ENCODE measurements around the gene PC.

The PC gene

GRCh38 chr11:66858186-66858938, 99.8 kb downstream of the PC start:
- no peak for DNase-seq
- H3K27ac ChIP-seq (ENCODE audit: insufficient read depth, low read length, poor library complexity, severe bottlenecking) = no peak overlapping the region
- peaks cover 6% of the 10 kb centered on the region for H3K4me1 ChIP-seq (ENCODE audit: control insufficient read depth, insufficient read depth, low read length, poor library complexity, severe bottlenecking)
- H3K27me3 ChIP-seq (replicated peaks; ENCODE audit: control insufficient read depth, insufficient read depth, low read length, poor library complexity, severe bottlenecking) = no peaks in the 10 kb centered on the region
- H3K4me3 ChIP-seq (ENCODE audit: insufficient read depth, low read depth, low read length, poor library complexity, severe bottlenecking) = no peak overlapping the region
- H3K36me3 ChIP-seq (ENCODE audit: control insufficient read depth, insufficient read depth, low read length) = no peaks in the 10 kb centered on the region
- no peaks in the 10 kb centered on the region for H3K9me3 ChIP-seq (ENCODE audit: control insufficient read depth, low read length)

GRCh38 chr11:66857927-66858185, 100.3 kb downstream of the PC start:
- Histone ChIP-seq H3K36me3 (ENCODE audit: control insufficient read depth, insufficient read depth, low read length) (no peaks in the 10 kb centered on the region), H3K9me3 (ENCODE audit: control insufficient read depth, low read length) (no peaks in the 10 kb centered on the region), H3K27ac (ENCODE audit: insufficient read depth, low read length, poor library complexity, severe bottlenecking) (no peak overlapping the region), H3K4me3 (ENCODE audit: insufficient read depth, low read depth, low read length, poor library complexity, severe bottlenecking) (no peak overlapping the region), H3K27me3 (replicated peaks; ENCODE audit: control insufficient read depth, insufficient read depth, low read length, poor library complexity, severe bottlenecking) (no peaks in the 10 kb centered on the region), H3K4me1 (ENCODE audit: control insufficient read depth, insufficient read depth, low read length, poor library complexity, severe bottlenecking) (peaks cover 6% of the 10 kb centered on the region)
- DNase-seq = no peak

GRCh38 chr11:66857234-66857926, 100.8 kb downstream of the PC start:
- Histone ChIP-seq H3K27ac (ENCODE audit: insufficient read depth, low read length, poor library complexity, severe bottlenecking) (no peak overlapping the region), H3K36me3 (ENCODE audit: control insufficient read depth, insufficient read depth, low read length) (no peaks in the 10 kb centered on the region)
- no peak for DNase-seq

GRCh38 chr11:66856496-66857233, 101.5 kb downstream of the PC start, which contains the start of gene LRFN4:
TSS of gene LRFN4 (plus strand) at chr11:66857064. CDS start at chr11:66857745, 681 bp downstream.
- Histone ChIP-seq H3K4me1 (ENCODE audit: control insufficient read depth, insufficient read depth, low read length, poor library complexity, severe bottlenecking) (peaks cover 10% of the 10 kb centered on the region), H3K36me3 (ENCODE audit: control insufficient read depth, insufficient read depth, low read length) (no peaks in the 10 kb centered on the region), H3K27me3 (replicated peaks; ENCODE audit: control insufficient read depth, insufficient read depth, low read length, poor library complexity, severe bottlenecking) (no peaks in the 10 kb centered on the region), H3K9me3 (ENCODE audit: control insufficient read depth, low read length) (no peaks in the 10 kb centered on the region), H3K4me3 (ENCODE audit: insufficient read depth, low read depth, low read length, poor library complexity, severe bottlenecking) (peak within 1 kb of the TSS; percentile 64), H3K27ac (ENCODE audit: insufficient read depth, low read length, poor library complexity, severe bottlenecking) (peak within 1 kb of the TSS; percentile 50)
- DNase-seq = peak in 1 of 3 donors; percentile 59

More at GRCh38 chr11:66857234-66857926, 100.8 kb downstream of the PC start:
- no peaks in the 10 kb centered on the region for H3K9me3 ChIP-seq (ENCODE audit: control insufficient read depth, low read length)
- H3K27me3 ChIP-seq (replicated peaks; ENCODE audit: control insufficient read depth, insufficient read depth, low read length, poor library complexity, severe bottlenecking) = no peaks in the 10 kb centered on the region
- no peak overlapping the region for H3K4me3 ChIP-seq (ENCODE audit: insufficient read depth, low read depth, low read length, poor library complexity, severe bottlenecking)
- peaks cover 6% of the 10 kb centered on the region for H3K4me1 ChIP-seq (ENCODE audit: control insufficient read depth, insufficient read depth, low read length, poor library complexity, severe bottlenecking)

- peak; percentile 69 to 77 (median 72) for DNase-seq
- Histone ChIP-seq H3K4me3 (ENCODE audit: insufficient read depth, low read depth, low read length, poor library complexity, severe bottlenecking) (peak overlapping the region; percentile 64), H3K4me1 (ENCODE audit: control insufficient read depth, insufficient read depth, low read length, poor library complexity, severe bottlenecking) (peaks cover 12% of the 10 kb centered on the region), H3K27me3 (replicated peaks; ENCODE audit: control insufficient read depth, insufficient read depth, low read length, poor library complexity, severe bottlenecking) (no peaks in the 10 kb centered on the region), H3K27ac (ENCODE audit: insufficient read depth, low read length, poor library complexity, severe bottlenecking) (peak overlapping the region; percentile 50), H3K9me3 (ENCODE audit: control insufficient read depth, low read length) (no peaks in the 10 kb centered on the region), H3K36me3 (ENCODE audit: control insufficient read depth, insufficient read depth, low read length) (no peaks in the 10 kb centered on the region)
Measured at GRCh38 chr11:66855574-66856495, 102.3 kb downstream of the PC start.

GRCh38 chr11:66854729-66855211, 103.4 kb downstream of the PC start:
- Histone ChIP-seq H3K9me3 (ENCODE audit: control insufficient read depth, low read length) (no peaks in the 10 kb centered on the region), H3K36me3 (ENCODE audit: control insufficient read depth, insufficient read depth, low read length) (no peaks in the 10 kb centered on the region), H3K27me3 (replicated peaks; ENCODE audit: control insufficient read depth, insufficient read depth, low read length, poor library complexity, severe bottlenecking) (no peaks in the 10 kb centered on the region), H3K27ac (ENCODE audit: insufficient read depth, low read length, poor library complexity, severe bottlenecking) (no peak overlapping the region), H3K4me3 (ENCODE audit: insufficient read depth, low read depth, low read length, poor library complexity, severe bottlenecking) (no peak overlapping the region), H3K4me1 (ENCODE audit: control insufficient read depth, insufficient read depth, low read length, poor library complexity, severe bottlenecking) (peaks cover 12% of the 10 kb centered on the region)
- no peak for DNase-seq

GRCh38 chr11:66854231-66854661, 103.9 kb downstream of the PC start:
- Histone ChIP-seq H3K4me1 (ENCODE audit: control insufficient read depth, insufficient read depth, low read length, poor library complexity, severe bottlenecking) (peaks cover 12% of the 10 kb centered on the region), H3K9me3 (ENCODE audit: control insufficient read depth, low read length) (no peaks in the 10 kb centered on the region)

GRCh38 chr11:66853242-66854229, 104.6 kb downstream of the PC start:
- H3K36me3 ChIP-seq (ENCODE audit: control insufficient read depth, insufficient read depth, low read length) = no peaks in the 10 kb centered on the region
- H3K27me3 ChIP-seq (replicated peaks; ENCODE audit: control insufficient read depth, insufficient read depth, low read length, poor library complexity, severe bottlenecking) = no peaks in the 10 kb centered on the region
- H3K4me1 ChIP-seq (ENCODE audit: control insufficient read depth, insufficient read depth, low read length, poor library complexity, severe bottlenecking) = peaks cover 12% of the 10 kb centered on the region
- H3K4me3 ChIP-seq (ENCODE audit: insufficient read depth, low read depth, low read length, poor library complexity, severe bottlenecking) = no peak overlapping the region
- DNase-seq = no peak
- no peaks in the 10 kb centered on the region for H3K9me3 ChIP-seq (ENCODE audit: control insufficient read depth, low read length)
- no peak overlapping the region for H3K27ac ChIP-seq (ENCODE audit: insufficient read depth, low read length, poor library complexity, severe bottlenecking)

More at GRCh38 chr11:66854231-66854661, 103.9 kb downstream of the PC start:
- Histone ChIP-seq H3K27ac (ENCODE audit: insufficient read depth, low read length, poor library complexity, severe bottlenecking) (no peak overlapping the region), H3K27me3 (replicated peaks; ENCODE audit: control insufficient read depth, insufficient read depth, low read length, poor library complexity, severe bottlenecking) (no peaks in the 10 kb centered on the region), H3K4me3 (ENCODE audit: insufficient read depth, low read depth, low read length, poor library complexity, severe bottlenecking) (no peak overlapping the region), H3K36me3 (ENCODE audit: control insufficient read depth, insufficient read depth, low read length) (no peaks in the 10 kb centered on the region)
- no peak for DNase-seq

Measured in effector memory CD4-positive, alpha-beta T cell (primary cell).